Lung (tissue), 12 donors: Measurements from ENCODE around the gene ROCK2. TPM values are rescaled to one million over a fixed set of nuclear protein-coding genes. Genes with fewer than 3 reads are reported as not detected.
A peak's percentile ranks its signal among the peaks of the same experiment; 100 is the strongest.

Experiments used
- ATAC-seq: fragments of 200-7000 bp; cut with Tn5 transposase; one replicate; pipeline ENCODE4 v1.9.1; 2020; ENCODE audit warnings: moderate number of reproducible peaks; ENCODE audit not compliant: insufficient read depth, low FRiP score
- DNase-seq, 3 donors: peaks; one replicate each; pipeline ENCODE4 v3.0.0-alpha.2; 2013 to 2017
- H3K27ac ChIP-seq, 2 donors: one replicate each; pipeline ENCODE4 v1.5.1; 2013; ENCODE audit warnings: mild to moderate bottlenecking in 2 of 2, moderate library complexity in 2 of 2, control low read depth in 1 of 2, inconsistent platforms in 1 of 2, low read depth in 1 of 2, low read length in 1 of 2
- H3K27me3 ChIP-seq, 3 donors: one replicate each; pipeline ENCODE4 v1.5.1; 2013; ENCODE audit warnings: low read length in 2 of 3; ENCODE audit not compliant: control insufficient read depth in 3 of 3, insufficient read depth in 3 of 3
- H3K36me3 ChIP-seq, 4 donors: one replicate each; pipeline ENCODE4 v1.5.1; 2013; ENCODE audit warnings: low read length in 4 of 4, mild to moderate bottlenecking in 1 of 4, moderate library complexity in 1 of 4; ENCODE audit not compliant: control insufficient read depth in 4 of 4, insufficient read depth in 4 of 4
- H3K4me1 ChIP-seq, 5 donors: one replicate each; pipeline ENCODE4 v1.5.1; 2013; ENCODE audit warnings: low read length in 5 of 5, mild to moderate bottlenecking in 2 of 5, moderate library complexity in 1 of 5; ENCODE audit not compliant: control insufficient read depth in 5 of 5, insufficient read depth in 5 of 5
- H3K4me3 ChIP-seq: one replicate; pipeline ENCODE4 v1.5.1; 2013; ENCODE audit warnings: mild to moderate bottlenecking, control low read depth, moderate library complexity
- H3K9ac ChIP-seq, 2 donors: one replicate each; pipeline ENCODE4 v1.5.1; 2013; ENCODE audit warnings: low read length in 2 of 2, control low read depth in 1 of 2; ENCODE audit not compliant: insufficient read depth in 1 of 2
- H3K9me3 ChIP-seq, 4 donors: one replicate each; pipeline ENCODE4 v1.5.1; 2013; ENCODE audit warnings: low read length in 3 of 4, mild to moderate bottlenecking in 1 of 4, moderate library complexity in 1 of 4; ENCODE audit not compliant: control insufficient read depth in 4 of 4, insufficient read depth in 3 of 4
- CTCF ChIP-seq: IDR thresholded peaks from 2 replicates; pipeline ENCODE4 v1.5.1; 2012; ENCODE audit warnings: mild to moderate bottlenecking; ENCODE audit errors: control extremely low read depth, extremely low read depth
- WGBS, 2 donors: extraction: QIAGEN DNeasy Blood & Tissue Kit; methylation state at CpG; one replicate each; pipeline ENCODE4 v1.1.7; 2013; 5-methylcytosine and 5-hydroxymethylcytosine counted together
- polyA plus RNA-seq, 2 donors: library from polyadenylated mRNA; stranded (reverse); fragments of 200-250 nt; gene quantifications; one replicate each; pipeline ENCODE4 v1.2.1, GENCODE V29; 2013
- total RNA-seq, 2 donors: library from RNA; depleted of rRNA in 1 of 2; stranded (reverse); fragments of >200 nt in 1 of 2; gene quantifications; one replicate each; pipeline ENCODE4 v1.2.1, GENCODE V29; 2014 to 2021
- donor health status: control.
- donor health status: control.
- donor health status: Bipolar disorder and iron deficiency.
- donor health status: healthy.
- donor health status: DM: yes; HTN: yes; CAD: no.

ROCK2 gene
- total and polyA plus RNA-seq, 4 donors, result 8.0 to 103 (median 28.7) TPM

DNA sequence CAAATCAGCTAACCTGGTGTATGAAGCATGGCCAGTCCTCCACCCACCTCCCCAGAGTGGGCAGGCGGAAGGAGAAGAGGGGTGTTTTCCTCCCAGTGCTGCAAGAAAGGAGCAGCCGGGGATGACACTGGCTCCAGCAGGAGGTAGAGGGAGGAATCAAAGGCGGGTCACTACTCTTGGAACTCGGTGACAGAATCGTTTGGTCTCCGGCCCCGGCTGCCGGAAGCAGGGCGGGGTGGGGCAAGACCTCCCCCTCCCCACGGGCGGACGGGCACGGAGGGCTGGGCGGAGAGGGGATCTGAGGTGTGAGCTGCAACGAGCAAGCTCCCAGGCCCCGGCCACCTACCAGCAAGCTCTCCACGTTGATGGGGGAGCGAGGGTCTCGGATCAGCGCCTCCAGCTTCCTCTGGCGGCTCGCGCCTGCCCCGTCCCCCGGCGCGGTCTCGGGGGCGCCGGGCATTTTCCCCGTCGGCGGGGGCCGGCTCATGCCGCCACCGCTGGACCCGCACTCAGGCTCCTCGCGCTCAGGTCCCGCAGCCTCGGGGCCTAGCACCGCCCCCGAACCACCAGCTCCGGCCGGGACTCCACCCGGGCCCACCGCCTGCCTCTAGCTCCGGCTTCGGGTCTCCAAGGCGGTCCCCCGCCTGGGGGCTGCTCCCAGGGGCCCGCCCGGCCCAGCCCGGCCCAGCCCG is 640 bp downstream of the ROCK2 start:
- TF ChIP-seq CTCF, result no peak
- H3K27ac ChIP-seq, result peak overlapping the region; percentile 98
- peak overlapping the region; percentile 88 for H3K4me3 ChIP-seq
- peaks cover 2 to 28% (median 12%) of the 10 kb centered on the region in 5 donors for H3K4me1 ChIP-seq
- no peaks in the 10 kb centered on the region for H3K27me3 ChIP-seq
- ATAC-seq (peak; percentile 24), DNase-seq (peak; percentile 64 to 72 (median 67))
- no peaks in the 10 kb centered on the region for H3K36me3 ChIP-seq
- H3K9me3 ChIP-seq, result no peaks in the 10 kb centered on the region
- whole genome bisulfite sequencing, 2 donors, result 1% methylated on average over 50 to 55 of the region's 55 CpGs
- peak overlapping the region; percentile 79 to 80 for H3K9ac ChIP-seq

DNA sequence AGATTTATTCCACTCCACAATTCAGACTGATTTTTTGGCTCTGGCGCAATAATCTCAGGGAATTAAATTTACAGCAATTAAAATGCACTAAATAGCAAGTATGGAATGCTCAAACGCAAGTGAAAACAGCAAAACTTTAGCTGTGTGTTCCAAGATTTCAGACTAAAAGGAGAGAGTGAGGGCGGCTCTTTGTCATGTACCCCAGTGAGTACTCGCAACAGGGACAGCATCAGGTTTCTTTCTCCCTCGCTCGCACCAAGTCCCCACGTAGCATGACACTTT is 1.1 kb downstream of the ROCK2 start:
- ATAC-seq (no peak), DNase-seq (no peak)
- Histone ChIP-seq H3K9ac (peak overlapping the region; percentile 79 to 80), H3K27ac (peak overlapping the region; percentile 98), H3K4me3 (peak overlapping the region; percentile 88), H3K4me1 (peaks cover 2 to 28% (median 12%) of the 10 kb centered on the region in 5 donors), H3K36me3 (no peaks in the 10 kb centered on the region), H3K27me3 (no peaks in the 10 kb centered on the region), H3K9me3 (no peaks in the 10 kb centered on the region)
- WGBS, 2 donors, result 0% methylated on average over 7 of the region's 7 CpGs
- no peak for TF ChIP-seq CTCF

- no peaks in the 10 kb centered on the region for H3K27me3 ChIP-seq
- peaks cover 2 to 28% (median 12%) of the 10 kb centered on the region in 5 donors for H3K4me1 ChIP-seq
- 5 to 10% methylated on average over 14 of the region's 14 CpGs for WGBS, 2 donors
- peak overlapping the region; percentile 79 to 80 for H3K9ac ChIP-seq
- no peak for TF ChIP-seq CTCF
- DNase-seq, result peak in 2 of 3 donors; percentile 61 to 65
- peak overlapping the region; percentile 37 to 98 for H3K27ac ChIP-seq
- H3K4me3 ChIP-seq, result peak overlapping the region; percentile 28
- H3K9me3 ChIP-seq, result no peaks in the 10 kb centered on the region
- no peaks in the 10 kb centered on the region for H3K36me3 ChIP-seq
- ATAC-seq, result no peak
These were observed 1.7 kb downstream of the ROCK2 start for GRCh38 chr2:11342551-11343367.
